Loucy (cell line): ENCODE results near the gene DCAF6.

Experiments used
- EZH2phosphoT487 ChIP-seq: fragments of 200-600 bp; IDR thresholded peaks from 2 replicates; pipeline ENCODE4 v1.6.1; 2018; ENCODE audit warnings: antibody characterized with exemption, mild to moderate bottlenecking, moderate library complexity, borderline replicate concordance
- TF ChIP-seq, protein P1 (sequence below): fragments of 200-600 bp; sonication (generic); conservative IDR thresholded peaks from 2 replicates; pipeline ENCODE4 v1.5.1; 2014; ENCODE audit warnings: mild to moderate bottlenecking, antibody characterized with exemption, low read length

DNA sequence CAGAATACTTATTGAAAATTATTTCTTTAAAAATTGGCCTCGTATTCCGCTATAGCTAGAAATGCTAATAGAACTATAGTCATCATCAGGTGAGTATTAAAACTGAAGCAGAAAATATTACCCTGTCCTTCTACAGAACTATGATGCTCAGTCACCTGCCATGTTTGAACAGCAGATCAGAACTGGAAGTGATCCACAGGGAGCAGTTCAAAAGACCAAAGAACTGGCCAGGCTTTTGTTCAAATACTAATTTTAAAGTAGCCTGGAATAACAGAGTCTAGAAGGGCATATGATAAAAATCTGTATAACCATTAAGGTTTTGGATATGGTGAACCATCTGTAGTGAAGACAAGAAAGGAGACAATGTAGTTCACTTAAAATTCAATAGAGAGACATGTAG, 105.9 kb downstream of the DCAF6 start:
- TF ChIP-seq, protein P1, sequence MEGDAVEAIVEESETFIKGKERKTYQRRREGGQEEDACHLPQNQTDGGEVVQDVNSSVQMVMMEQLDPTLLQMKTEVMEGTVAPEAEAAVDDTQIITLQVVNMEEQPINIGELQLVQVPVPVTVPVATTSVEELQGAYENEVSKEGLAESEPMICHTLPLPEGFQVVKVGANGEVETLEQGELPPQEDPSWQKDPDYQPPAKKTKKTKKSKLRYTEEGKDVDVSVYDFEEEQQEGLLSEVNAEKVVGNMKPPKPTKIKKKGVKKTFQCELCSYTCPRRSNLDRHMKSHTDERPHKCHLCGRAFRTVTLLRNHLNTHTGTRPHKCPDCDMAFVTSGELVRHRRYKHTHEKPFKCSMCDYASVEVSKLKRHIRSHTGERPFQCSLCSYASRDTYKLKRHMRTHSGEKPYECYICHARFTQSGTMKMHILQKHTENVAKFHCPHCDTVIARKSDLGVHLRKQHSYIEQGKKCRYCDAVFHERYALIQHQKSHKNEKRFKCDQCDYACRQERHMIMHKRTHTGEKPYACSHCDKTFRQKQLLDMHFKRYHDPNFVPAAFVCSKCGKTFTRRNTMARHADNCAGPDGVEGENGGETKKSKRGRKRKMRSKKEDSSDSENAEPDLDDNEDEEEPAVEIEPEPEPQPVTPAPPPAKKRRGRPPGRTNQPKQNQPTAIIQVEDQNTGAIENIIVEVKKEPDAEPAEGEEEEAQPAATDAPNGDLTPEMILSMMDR: no peak
- TF ChIP-seq EZH2phosphoT487: no peak
